OCI-LY7 (cell line): Measurements from ENCODE around the gene TOX4.

Source experiments
- CTCF ChIP-seq: fragments of 200-600 bp; sonication (generic); conservative IDR thresholded peaks from 2 replicates; pipeline ENCODE4 v1.5.1; 2014; ENCODE audit warnings: mild to moderate bottlenecking, antibody characterized with exemption, low read length, moderate library complexity, mixed read lengths
- EZH2phosphoT487 ChIP-seq: fragments of 200-600 bp; sonication (generic); IDR thresholded peaks from 2 replicates; pipeline ENCODE4 v1.6.1; 2018; ENCODE audit warnings: low read depth, borderline replicate concordance, mild to moderate bottlenecking, mixed run types, antibody characterized with exemption, low read length, moderate library complexity, mixed read lengths

DNA sequence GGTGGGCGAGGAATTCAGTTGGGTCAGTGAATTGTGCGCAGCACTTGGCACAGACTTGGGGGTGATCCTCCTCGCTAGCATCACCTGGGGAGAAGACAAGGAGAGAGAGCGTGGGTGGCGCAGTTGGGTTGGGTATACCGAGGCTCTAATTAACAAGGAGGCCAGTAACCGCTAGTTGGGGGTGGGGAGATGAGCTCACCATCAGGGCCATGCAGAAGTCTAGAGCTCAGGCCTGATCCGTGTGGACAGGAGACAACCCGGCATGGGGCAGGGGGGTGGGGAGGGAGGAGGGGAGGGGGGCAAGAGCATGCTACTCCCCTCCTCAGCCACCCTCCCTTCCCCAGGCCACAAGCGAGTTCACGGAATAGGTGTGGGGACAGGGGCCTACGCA, 48.6 kb downstream of the TOX4 start:
- TF ChIP-seq CTCF, result no peak
- TF ChIP-seq EZH2phosphoT487, result no peak
